CD4-positive, CD25-positive, alpha-beta regulatory T cell (primary cell): ENCODE results near the gene ZBED6. TPM values are rescaled to one million over a fixed set of nuclear protein-coding genes. Genes with fewer than 3 reads are reported as not detected.
"Not testable (repeated sequence)": the region's sequence is repeated elsewhere in the genome, so short reads cannot be mapped to it uniquely, and the experiment has no call there.

ENCODE experiments used
- ATAC-seq, 2 donors: fragments of 150-1000 bp; cut with Tn5 transposase; one replicate each; pipeline ENCODE4 v1.10.0; 2021; ENCODE audit warnings: low read depth in 2 of 2, moderate number of reproducible peaks in 2 of 2, moderate library complexity in 1 of 2
- DNase-seq, 3 donors: peaks; one replicate each; pipeline versions ENCODE4 v3.0.0 to v3.0.0-alpha.2; 2012 to 2022; ENCODE audit warnings: mixed read lengths in 1 of 3
- H3K27ac ChIP-seq: one replicate; pipeline ENCODE4 v1.7.0; 2013; ENCODE audit warnings: mild to moderate bottlenecking, low read length; ENCODE audit not compliant: insufficient read depth, poor library complexity, severe bottlenecking
- H3K27me3 ChIP-seq: one replicate; pipeline ENCODE4 v1.7.0; 2013; ENCODE audit warnings: low read length; ENCODE audit not compliant: control insufficient read depth, insufficient read depth
- H3K36me3 ChIP-seq: one replicate; pipeline ENCODE4 v1.7.0; 2013; ENCODE audit warnings: mild to moderate bottlenecking, low read length, moderate library complexity; ENCODE audit not compliant: control insufficient read depth, insufficient read depth
- H3K4me1 ChIP-seq: 2 replicates; pipeline ENCODE4 v1.7.0; 2013; ENCODE audit warnings: mild to moderate bottlenecking, low read length; ENCODE audit not compliant: insufficient read depth, control insufficient read depth, poor library complexity, severe bottlenecking
- H3K4me3 ChIP-seq: one replicate; pipeline ENCODE4 v1.7.0; 2013; ENCODE audit warnings: low read depth, mild to moderate bottlenecking, low read length, moderate library complexity
- H3K9me3 ChIP-seq, 2 experiments: 1 replicate in 1 of 2; 2 replicates in 1 of 2; pipeline ENCODE4 v1.7.0; 2013; ENCODE audit warnings: low read length in 2 of 2, mild to moderate bottlenecking in 1 of 2, moderate library complexity in 1 of 2; ENCODE audit not compliant: control insufficient read depth in 2 of 2
- H3K27ac Mint-ChIP-seq, 3 donors: one replicate each; pipeline ENCODE4 v1.8.0; 2020 to 2022; ENCODE audit warnings: mild to moderate bottlenecking in 3 of 3, mixed read lengths in 3 of 3, moderate library complexity in 2 of 3
- H3K27me3 Mint-ChIP-seq: one replicate; pipeline ENCODE4 v1.8.0; 2022; ENCODE audit warnings: mild to moderate bottlenecking, mixed read lengths
- H3K36me3 Mint-ChIP-seq: one replicate; pipeline ENCODE4 v1.8.0; 2020; ENCODE audit warnings: mixed read lengths
- H3K4me1 Mint-ChIP-seq, 4 donors: one replicate each; pipeline ENCODE4 v1.8.0; 2020 to 2022; ENCODE audit warnings: mixed read lengths in 4 of 4, mild to moderate bottlenecking in 1 of 4
- H3K4me3 Mint-ChIP-seq, 4 donors: one replicate each; pipeline ENCODE4 v1.8.0; 2020 to 2022; ENCODE audit warnings: mild to moderate bottlenecking in 4 of 4, mixed read lengths in 4 of 4, moderate library complexity in 3 of 4
- H3K9me3 Mint-ChIP-seq, 7 donors: one replicate each; pipeline ENCODE4 v1.8.0; 2020 to 2022; ENCODE audit warnings: mixed read lengths in 7 of 7, mild to moderate bottlenecking in 3 of 7, moderate library complexity in 2 of 7
- polyA plus RNA-seq, 4 donors: library from polyadenylated mRNA; unstranded; fragments of 300-500 nt; fragmentation: Illumina TruSeq; gene quantifications; one replicate each; pipeline ENCODE4 v1.2.3, GENCODE V29; 2021
- total RNA-seq: library from RNA; stranded (reverse); gene quantifications from one replicate; pipeline ENCODE4 v1.2.3, GENCODE V29; 2022

Gene ZBED6
- total and polyA plus RNA-seq, 5 donors from 2014 or later: 0.22 to 31.0 (median 0.65) TPM

- Mint-ChIP-seq H3K9me3 (peaks cover 0 to 1% (median 0%) of the 10 kb centered on the region in 7 donors), H3K36me3 (peaks cover 51% of the 10 kb centered on the region), H3K4me3 (no peak overlapping the region), H3K4me1 (peaks cover 12 to 31% (median 26%) of the 10 kb centered on the region in 4 donors), H3K27ac (peak overlapping the region in 2 of 3 donors; percentile 13 to 48), H3K27me3 (no peaks in the 10 kb centered on the region)
- Histone ChIP-seq H3K9me3 (no peaks in the 10 kb centered on the region), H3K36me3 (peaks cover 78% of the 10 kb centered on the region), H3K4me3 (no peak overlapping the region), H3K27me3 (no peaks in the 10 kb centered on the region), H3K4me1 (no peaks in the 10 kb centered on the region), H3K27ac (no peak overlapping the region)
- DNase-seq (no peak), ATAC-seq (no peak)
These were observed 27.9 kb downstream of the ZBED6 start for GRCh38 chr1:203823306-203823705.

- DNase-seq: no peak
- peaks cover 75% of the 10 kb centered on the region for H3K36me3 ChIP-seq
- Mint-ChIP-seq H3K36me3 (peaks cover 51% of the 10 kb centered on the region), H3K4me3 (no peak overlapping the region), H3K27me3 (no peaks in the 10 kb centered on the region), H3K9me3 (peaks cover 0 to 1% (median 0%) of the 10 kb centered on the region in 7 donors), H3K4me1 (peaks cover 12 to 29% (median 22%) of the 10 kb centered on the region in 4 donors), H3K27ac (peak overlapping the region in 1 of 3 donors; percentile 35)
- no peak overlapping the region for H3K27ac ChIP-seq
- no peak overlapping the region for H3K4me3 ChIP-seq
- no peaks in the 10 kb centered on the region for H3K4me1 ChIP-seq
- H3K27me3 ChIP-seq: no peaks in the 10 kb centered on the region
- ATAC-seq: no peak
- H3K9me3 ChIP-seq: no peaks in the 10 kb centered on the region
These were observed 30.8 kb downstream of the ZBED6 start for GRCh38 chr1:203826175-203826574.

- Mint-ChIP-seq H3K9me3 (peaks cover 0 to 1% (median 0%) of the 10 kb centered on the region in 7 donors), H3K4me3 (no peak overlapping the region), H3K36me3 (peaks cover 37% of the 10 kb centered on the region), H3K27me3 (no peaks in the 10 kb centered on the region), H3K4me1 (peaks cover 8 to 18% (median 13%) of the 10 kb centered on the region in 4 donors), H3K27ac (peak overlapping the region in 1 of 3 donors; percentile 22)
- no peak overlapping the region for H3K27ac ChIP-seq
- H3K4me3 ChIP-seq: no peak overlapping the region
- peaks cover 72% of the 10 kb centered on the region for H3K36me3 ChIP-seq
- H3K4me1 ChIP-seq: no peaks in the 10 kb centered on the region
- no peaks in the 10 kb centered on the region for H3K27me3 ChIP-seq
- DNase-seq (no peak), ATAC-seq (no peak)
- H3K9me3 ChIP-seq: no peaks in the 10 kb centered on the region
These were observed 32.6 kb downstream of the ZBED6 start for GRCh38 chr1:203828002-203828401.

DNA sequence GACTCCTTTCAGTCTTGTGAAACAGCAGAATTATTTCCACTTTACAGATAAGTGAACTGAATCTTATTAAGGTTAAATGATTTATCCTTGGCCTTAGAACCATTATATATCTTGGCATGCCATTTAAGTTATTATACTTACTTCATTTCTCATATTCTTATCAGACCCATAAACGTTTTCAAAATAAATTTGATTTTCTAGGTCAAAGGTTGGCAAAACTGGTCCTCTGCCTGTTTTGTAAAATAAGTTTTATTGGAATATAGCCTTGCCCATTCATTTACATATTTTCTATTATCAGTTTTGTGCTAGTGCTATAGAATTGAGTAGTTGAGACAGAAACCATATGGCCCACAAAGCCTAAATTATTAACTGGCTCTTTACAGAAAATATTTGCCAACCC, 33.1 kb downstream of the ZBED6 start:
- H3K36me3 Mint-ChIP-seq: peaks cover 34% of the 10 kb centered on the region
- H3K9me3 Mint-ChIP-seq: peaks cover 0 to 1% (median 0%) of the 10 kb centered on the region in 7 donors

GRCh38 chr1:203829247-203829646, 33.8 kb downstream of the ZBED6 start:
- not testable (repeated sequence) for H3K4me3 ChIP-seq, H3K4me3 Mint-ChIP-seq, H3K27me3 ChIP-seq, H3K27me3 Mint-ChIP-seq, H3K9me3 Mint-ChIP-seq, H3K4me1 ChIP-seq, H3K9me3 ChIP-seq, H3K27ac ChIP-seq, DNase-seq, ATAC-seq
- H3K36me3 ChIP-seq: peaks cover 69% of the 10 kb centered on the region
- peak overlapping the region in 1 of 3 donors; percentile 23 for H3K27ac Mint-ChIP-seq
- peaks cover 7 to 13% (median 12%) of the 10 kb centered on the region in 4 donors for H3K4me1 Mint-ChIP-seq
- peaks cover 38% of the 10 kb centered on the region for H3K36me3 Mint-ChIP-seq

More for the DNA sequence above, 33.1 kb downstream of the ZBED6 start:
- Histone ChIP-seq H3K4me1 (no peaks in the 10 kb centered on the region), H3K9me3 (no peaks in the 10 kb centered on the region), H3K27ac (no peak overlapping the region), H3K27me3 (no peaks in the 10 kb centered on the region), H3K36me3 (peaks cover 68% of the 10 kb centered on the region), H3K4me3 (no peak overlapping the region)
- no peak for ATAC-seq
- peaks cover 7 to 15% (median 13%) of the 10 kb centered on the region in 4 donors for H3K4me1 Mint-ChIP-seq
- H3K4me3 Mint-ChIP-seq: no peak overlapping the region
- H3K27me3 Mint-ChIP-seq: no peaks in the 10 kb centered on the region
- H3K27ac Mint-ChIP-seq: no peak overlapping the region
- DNase-seq: no peak

GRCh38 chr1:203835476-203835875, 40.1 kb downstream of the ZBED6 start:
- Mint-ChIP-seq H3K4me1 (no peaks in the 10 kb centered on the region), H3K4me3 (no peak overlapping the region), H3K27ac (no peak overlapping the region), H3K27me3 (no peaks in the 10 kb centered on the region), H3K9me3 (no peaks in the 10 kb centered on the region), H3K36me3 (peaks cover 33% of the 10 kb centered on the region)
- peaks cover 88% of the 10 kb centered on the region for H3K36me3 ChIP-seq
- no peak for ATAC-seq
- H3K4me1 ChIP-seq: no peaks in the 10 kb centered on the region
- no peak for DNase-seq
- H3K4me3 ChIP-seq: no peak overlapping the region
- H3K27ac ChIP-seq: no peak overlapping the region
- H3K9me3 ChIP-seq: no peaks in the 10 kb centered on the region
- H3K27me3 ChIP-seq: no peaks in the 10 kb centered on the region

DNA sequence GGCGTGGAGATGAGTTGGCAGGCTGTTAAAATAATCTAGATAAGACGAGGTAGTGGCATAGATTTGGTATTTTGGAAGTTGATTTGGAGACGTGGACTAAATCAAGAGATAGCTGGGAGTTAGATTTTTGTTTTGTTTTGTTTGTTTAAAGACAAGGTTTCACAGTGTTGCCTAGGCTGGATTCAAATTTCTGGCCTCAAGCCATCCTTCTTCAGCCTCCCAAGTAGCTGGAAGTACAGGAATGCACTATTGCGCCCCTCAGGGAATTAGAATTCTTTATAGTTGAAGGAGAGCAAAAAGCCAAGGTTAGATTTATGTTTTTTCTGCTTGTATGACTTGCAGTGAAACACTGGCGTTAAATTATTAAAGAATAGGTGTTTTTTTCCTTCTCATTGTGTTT, 43.7 kb downstream of the ZBED6 start:
- ATAC-seq (no peak), DNase-seq (no peak)
- Histone ChIP-seq H3K27ac (no peak overlapping the region), H3K9me3 (no peaks in the 10 kb centered on the region), H3K36me3 (peaks cover 79% of the 10 kb centered on the region), H3K27me3 (no peaks in the 10 kb centered on the region), H3K4me3 (no peak overlapping the region), H3K4me1 (no peaks in the 10 kb centered on the region)
- Mint-ChIP-seq H3K27ac (peak overlapping the region in 1 of 3 donors; percentile 57), H3K4me1 (no peaks in the 10 kb centered on the region), H3K36me3 (peaks cover 38% of the 10 kb centered on the region), H3K4me3 (no peak overlapping the region), H3K9me3 (no peaks in the 10 kb centered on the region), H3K27me3 (no peaks in the 10 kb centered on the region)

GRCh38 chr1:203840208-203840808, 44.9 kb downstream of the ZBED6 start:
- Mint-ChIP-seq H3K27ac (no peak overlapping the region), H3K36me3 (peaks cover 41% of the 10 kb centered on the region), H3K9me3 (no peaks in the 10 kb centered on the region), H3K27me3 (no peaks in the 10 kb centered on the region), H3K4me1 (no peaks in the 10 kb centered on the region), H3K4me3 (no peak overlapping the region)
- H3K36me3 ChIP-seq: peaks cover 76% of the 10 kb centered on the region
- H3K27ac ChIP-seq: no peak overlapping the region
- no peak for ATAC-seq
- no peak for DNase-seq
- H3K4me3 ChIP-seq: no peak overlapping the region
- H3K27me3 ChIP-seq: no peaks in the 10 kb centered on the region
- no peaks in the 10 kb centered on the region for H3K4me1 ChIP-seq
- no peaks in the 10 kb centered on the region for H3K9me3 ChIP-seq
